SHP77 treated with DMSO at 0.1 percent for 48 hours (cell line): Measurements from ENCODE around the gene LGR6.

Experiments
- DNase-seq: peaks from one replicate; lab custom pipeline; 2025; lab: John Stamatoyannopoulos, UW

The LGR6 gene

DNA sequence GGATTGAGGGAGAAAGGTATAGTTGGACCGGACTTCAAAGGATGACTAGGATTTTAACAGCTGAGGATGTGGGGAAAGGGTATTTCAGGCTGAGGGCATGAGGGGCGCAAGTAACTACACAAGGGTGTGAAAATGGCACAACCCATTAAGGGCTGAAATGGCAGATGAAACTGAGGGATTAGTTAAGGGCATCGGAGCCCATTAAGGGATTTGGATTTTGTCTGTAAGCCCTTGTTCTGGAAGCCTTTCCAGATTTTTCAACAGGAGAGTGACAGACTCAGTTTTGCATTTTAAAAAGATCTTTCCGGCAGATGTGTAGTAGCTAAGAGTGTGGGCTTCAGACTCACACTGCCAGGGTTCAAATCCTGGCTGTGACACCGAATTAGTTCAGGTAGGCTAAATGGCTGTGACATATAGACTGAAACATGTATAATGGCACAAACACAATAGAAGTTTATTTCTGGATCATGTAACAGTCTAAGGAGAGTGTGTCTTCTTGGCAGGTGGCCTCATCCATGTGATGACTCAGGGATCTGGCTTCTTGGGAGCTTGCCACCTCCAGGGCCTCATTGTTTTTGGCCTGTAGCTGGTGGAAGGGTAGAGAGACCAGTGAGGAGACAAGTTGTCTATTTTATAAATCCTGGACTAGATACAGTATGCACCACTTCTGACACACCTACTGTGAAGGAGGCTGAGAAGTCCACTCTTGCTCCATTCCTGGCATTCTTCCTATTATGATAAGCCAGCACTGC lies 98.5 kb downstream of the LGR6 start:
- no peak for DNase-seq

DNA sequence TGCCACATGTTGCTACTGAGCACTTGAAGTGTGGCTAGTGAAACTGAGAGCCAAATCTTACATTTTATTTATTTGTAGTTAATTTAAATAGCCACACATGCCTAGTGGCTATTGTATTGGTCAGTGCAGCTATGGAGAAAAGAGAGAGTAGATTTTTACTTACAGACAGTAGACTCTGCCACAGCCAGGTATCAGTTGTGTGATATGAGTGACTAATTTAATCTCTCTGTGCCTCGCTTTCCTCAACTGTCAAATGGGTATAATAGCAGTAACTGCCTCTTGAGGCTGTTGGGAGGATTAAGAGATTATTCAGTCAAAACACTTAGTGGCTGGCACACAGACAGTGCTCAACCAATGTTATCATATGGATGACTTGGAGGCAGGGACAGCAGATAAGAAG lies 99.2 kb downstream of the LGR6 start:
- no peak for DNase-seq

DNA sequence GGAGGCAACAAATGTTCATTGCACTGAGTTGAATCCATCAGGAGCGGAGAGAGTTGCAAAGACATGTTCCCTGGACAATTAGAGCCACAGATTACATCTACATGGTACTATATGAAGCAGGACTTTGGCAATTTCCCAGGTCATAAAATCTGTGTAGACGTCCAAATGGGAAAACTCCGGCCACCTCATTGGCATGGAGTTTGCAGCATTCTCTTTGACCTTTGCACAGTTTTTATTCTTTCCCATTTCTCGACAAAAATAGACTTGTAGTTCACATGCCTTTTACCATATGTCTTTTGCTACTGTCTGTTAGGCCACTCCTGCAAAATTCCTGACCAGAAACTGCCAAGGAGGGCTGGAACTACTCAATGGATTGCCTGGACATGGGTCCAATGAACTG lies 100.0 kb downstream of the LGR6 start:
- DNase-seq: no peak

DNA sequence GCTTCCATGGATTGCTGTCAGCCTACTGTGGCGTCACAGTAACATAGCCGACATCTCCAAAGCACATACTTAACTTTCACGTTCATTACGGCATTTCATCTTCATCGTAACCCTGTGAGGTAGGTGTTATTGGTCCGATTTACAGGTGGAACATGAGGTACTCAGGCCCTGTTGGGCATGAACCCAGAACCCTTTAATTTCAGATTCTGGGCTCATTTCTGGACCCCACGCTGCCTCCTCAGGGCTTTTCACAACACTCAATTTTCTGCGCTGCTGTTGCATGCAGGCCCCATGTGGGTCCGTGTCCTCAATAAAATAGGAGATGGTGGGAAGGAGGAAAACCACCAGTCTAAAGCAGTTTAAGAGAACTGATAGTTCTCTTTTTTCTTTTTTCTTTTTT lies 108.6 kb downstream of the LGR6 start:
- DNase-seq: no peak

DNA sequence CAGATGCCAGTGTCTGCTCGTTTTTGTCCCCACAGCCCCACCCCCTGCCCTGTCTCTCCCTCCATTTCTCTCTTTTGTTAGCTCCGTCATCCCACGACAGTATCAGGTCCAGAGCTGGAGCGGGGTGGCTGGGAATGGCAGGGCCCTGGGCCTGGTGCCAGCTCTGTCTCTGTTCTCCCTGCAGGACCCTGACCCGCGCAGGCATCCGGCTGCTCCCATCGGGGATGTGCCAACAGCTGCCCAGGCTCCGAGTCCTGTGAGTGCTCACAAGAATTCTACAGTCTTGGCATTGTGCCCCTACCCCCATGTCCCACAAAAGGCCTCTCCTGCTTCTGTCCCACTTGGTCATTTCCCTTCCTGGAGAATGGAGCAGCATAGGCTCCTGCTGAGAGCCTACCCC lies 110.8 kb downstream of the LGR6 start:
- no peak for DNase-seq

DNA sequence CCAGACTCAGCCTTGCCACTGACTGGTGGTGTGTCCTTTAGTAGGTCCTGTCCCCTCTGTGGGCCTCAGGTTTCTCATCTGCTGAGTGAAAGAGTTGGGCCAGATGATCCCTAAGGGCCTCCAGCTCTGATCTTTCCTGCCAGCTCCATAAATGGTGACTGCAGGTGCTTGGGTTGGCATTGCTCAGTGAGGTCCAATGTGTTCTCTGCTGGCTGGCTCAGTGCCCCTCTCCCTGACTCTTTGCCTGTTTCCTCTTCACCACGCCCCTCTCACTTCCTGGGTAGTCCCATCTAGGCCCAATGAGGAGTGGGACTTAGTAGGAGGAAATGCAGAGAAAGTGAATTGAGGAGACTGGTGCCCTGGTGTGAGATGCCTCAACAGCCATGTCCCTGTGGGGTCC lies 111.6 kb downstream of the LGR6 start:
- DNase-seq: no peak

DNA sequence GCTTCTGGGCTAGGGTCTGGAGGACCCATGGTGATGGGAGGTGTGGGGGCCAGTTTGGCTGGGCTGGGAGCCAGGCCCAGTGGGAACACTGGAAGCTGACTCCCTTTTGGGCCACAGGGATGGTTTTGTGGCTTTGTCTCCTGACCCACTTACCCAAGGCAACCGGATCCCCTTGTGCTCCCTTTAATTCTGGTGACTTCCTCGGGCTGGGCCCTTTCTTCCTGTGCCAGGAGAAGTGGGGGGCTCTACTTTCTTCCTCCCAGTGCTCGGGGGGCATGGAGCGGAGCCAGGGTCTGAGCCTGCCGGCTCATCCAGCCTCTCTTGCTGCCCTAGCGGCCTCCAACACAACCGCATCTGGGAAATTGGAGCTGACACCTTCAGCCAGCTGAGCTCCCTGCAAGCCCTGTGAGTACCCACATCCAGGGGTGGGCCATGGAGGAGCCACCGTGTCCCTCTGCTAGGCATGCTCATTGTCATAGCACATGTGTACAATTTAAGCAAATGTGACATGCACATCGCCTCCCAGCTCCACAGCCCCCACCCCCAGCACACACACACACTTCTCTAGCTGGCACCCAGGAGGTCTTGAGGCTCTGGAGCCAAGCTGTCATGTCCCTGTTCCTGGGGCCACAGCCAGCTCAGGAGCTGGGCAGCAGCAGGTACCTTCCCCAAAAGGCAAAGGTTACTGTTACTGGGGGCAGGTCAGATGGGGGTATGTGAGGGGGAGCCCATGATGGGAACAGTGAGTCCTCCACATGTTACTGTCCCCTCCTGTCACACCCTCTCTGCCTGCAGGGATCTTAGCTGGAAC lies 113.1 kb downstream of the LGR6 start:
- DNase-seq: no peak

DNA sequence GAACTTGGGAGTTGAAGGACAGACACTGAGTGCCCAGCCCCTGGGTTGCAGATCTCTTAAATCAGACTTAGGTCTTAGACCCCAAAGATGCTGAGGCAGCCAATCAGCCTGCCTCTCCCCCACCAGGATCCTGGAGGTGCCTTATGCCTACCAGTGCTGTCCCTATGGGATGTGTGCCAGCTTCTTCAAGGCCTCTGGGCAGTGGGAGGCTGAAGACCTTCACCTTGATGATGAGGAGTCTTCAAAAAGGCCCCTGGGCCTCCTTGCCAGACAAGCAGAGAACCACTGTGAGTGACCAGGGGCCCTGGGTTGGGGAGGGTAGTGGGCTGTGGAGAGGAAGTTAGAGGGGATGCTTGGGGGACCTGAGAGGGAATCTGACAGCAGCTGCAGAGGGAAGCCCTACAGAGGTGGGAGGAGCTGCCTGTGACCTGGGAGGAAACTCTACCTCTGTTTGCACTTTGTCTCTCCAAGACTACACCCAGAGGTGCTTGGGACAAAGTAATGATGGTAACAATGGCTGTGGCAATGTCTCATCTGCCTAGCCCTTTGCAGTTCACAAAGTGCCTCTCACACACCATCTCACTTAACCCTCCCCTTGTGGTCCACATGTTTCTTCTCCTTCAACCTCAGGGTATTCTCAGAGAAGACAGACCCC lies 116.6 kb downstream of the LGR6 start:
- no peak for DNase-seq

DNA sequence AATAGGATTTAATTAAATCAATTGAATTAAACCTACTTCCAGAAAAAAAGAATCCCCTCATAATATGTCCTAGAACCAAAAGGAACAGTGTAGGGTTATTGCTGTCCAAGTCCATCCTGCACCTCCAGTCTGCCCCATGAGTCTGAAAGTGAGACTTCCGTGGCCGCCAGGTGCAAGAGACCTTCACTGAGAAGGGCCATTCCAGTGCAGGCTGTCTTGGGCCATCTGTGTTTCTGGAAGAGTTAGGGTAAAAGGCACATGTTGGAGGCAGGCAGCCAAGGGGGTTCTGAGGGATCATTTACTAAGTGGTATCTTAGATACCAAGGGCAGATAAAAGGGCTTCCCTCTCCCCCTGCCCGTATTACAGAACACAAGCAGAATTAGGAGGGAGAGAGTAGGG lies 117.1 kb downstream of the LGR6 start:
- DNase-seq: no peak

DNA sequence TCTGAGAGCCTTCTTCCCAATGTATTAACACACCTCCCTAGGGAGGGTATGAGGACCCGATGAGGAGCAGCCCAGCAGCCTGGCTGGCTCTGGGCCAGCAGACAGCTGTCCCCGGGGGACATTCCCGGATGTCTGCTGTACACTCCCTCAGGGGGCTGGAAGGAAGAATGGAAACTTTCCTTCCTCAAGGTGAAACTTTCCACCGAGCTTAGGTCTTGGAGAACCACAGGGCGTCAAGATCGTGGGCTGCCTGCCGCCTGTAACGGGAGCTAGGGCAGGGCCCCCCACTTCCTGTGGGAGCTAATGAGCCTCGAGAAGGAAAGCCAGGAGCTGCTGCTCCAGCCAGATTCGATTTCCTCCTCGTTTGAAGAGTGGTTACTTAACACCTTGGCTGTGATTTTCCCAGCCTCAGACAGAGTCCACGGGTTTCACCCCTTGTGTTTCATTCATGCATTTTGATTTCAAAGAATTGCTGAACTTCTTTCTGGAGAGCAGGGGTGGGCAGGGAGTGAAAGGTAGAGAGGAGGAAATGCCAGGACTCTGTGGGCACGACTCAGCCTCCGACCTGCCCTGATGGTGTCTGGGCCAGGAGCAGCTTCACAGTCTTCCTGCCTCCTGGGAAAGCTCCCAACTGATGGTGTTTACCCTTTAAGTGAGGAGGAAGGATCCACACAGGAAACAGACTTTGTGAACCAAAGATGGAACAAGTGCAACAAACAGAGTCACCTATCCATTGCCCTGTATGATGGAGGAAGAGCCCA lies 118.5 kb downstream of the LGR6 start:
- DNase-seq: no peak

DNA sequence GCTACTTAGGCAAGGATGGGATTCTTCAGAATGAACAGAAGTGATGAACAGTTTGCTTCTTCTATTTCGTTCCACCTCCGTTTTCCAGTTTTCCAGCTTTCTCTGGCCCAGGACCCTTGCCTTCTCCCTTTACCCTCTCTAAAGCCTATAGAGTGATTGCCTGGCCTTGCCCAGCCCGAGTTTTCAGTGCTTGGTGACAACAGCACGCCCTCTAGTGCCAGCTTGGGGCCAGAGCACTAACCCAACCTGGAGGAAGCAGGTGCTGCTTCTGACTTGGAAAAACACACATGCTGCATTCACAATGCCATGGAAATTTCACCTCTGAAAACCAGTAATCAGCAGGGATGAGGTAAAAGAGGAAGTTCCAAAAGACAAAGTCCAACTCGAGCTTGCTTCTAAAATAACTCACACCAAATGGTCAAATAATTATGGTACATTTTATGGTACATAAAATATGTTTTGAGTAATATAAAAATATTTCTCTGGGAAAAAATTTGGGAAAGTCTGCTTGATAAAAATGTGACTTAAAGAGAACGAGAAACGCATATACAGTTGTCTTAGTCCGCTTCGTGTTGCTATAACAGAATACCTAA lies 122.1 kb downstream of the LGR6 start:
- DNase-seq: peak; percentile 77

DNA sequence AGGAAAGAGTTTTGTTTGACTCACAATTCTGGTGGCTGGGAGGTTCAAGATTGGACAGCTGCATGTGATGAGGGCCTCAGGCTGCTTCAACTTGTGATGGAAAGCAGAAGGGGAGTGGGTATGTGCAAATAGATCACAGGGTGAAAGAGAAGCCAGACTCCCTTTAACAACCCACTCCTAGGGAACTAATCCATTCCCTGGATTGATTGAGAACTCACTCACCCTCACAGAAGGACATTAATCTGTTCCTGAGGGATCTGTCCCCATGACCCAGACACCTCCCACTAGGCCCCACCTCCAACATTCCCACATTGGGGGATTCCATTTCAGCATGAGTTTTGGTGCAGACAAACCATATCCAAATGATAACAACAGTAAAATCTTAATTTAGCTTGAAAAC lies 122.6 kb downstream of the LGR6 start:
- DNase-seq: no peak

DNA sequence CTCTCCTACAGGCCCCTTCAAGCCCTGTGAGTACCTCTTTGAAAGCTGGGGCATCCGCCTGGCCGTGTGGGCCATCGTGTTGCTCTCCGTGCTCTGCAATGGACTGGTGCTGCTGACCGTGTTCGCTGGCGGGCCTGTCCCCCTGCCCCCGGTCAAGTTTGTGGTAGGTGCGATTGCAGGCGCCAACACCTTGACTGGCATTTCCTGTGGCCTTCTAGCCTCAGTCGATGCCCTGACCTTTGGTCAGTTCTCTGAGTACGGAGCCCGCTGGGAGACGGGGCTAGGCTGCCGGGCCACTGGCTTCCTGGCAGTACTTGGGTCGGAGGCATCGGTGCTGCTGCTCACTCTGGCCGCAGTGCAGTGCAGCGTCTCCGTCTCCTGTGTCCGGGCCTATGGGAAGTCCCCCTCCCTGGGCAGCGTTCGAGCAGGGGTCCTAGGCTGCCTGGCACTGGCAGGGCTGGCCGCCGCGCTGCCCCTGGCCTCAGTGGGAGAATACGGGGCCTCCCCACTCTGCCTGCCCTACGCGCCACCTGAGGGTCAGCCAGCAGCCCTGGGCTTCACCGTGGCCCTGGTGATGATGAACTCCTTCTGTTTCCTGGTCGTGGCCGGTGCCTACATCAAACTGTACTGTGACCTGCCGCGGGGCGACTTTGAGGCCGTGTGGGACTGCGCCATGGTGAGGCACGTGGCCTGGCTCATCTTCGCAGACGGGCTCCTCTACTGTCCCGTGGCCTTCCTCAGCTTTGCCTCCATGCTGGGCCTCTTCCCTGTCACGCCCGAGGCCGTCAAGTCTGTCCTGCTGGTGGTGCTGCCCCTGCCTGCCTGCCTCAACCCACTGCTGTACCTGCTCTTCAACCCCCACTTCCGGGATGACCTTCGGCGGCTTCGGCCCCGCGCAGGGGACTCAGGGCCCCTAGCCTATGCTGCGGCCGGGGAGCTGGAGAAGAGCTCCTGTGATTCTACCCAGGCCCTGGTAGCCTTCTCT lies 124.6 kb downstream of the LGR6 start:
- DNase-seq: no peak

DNA sequence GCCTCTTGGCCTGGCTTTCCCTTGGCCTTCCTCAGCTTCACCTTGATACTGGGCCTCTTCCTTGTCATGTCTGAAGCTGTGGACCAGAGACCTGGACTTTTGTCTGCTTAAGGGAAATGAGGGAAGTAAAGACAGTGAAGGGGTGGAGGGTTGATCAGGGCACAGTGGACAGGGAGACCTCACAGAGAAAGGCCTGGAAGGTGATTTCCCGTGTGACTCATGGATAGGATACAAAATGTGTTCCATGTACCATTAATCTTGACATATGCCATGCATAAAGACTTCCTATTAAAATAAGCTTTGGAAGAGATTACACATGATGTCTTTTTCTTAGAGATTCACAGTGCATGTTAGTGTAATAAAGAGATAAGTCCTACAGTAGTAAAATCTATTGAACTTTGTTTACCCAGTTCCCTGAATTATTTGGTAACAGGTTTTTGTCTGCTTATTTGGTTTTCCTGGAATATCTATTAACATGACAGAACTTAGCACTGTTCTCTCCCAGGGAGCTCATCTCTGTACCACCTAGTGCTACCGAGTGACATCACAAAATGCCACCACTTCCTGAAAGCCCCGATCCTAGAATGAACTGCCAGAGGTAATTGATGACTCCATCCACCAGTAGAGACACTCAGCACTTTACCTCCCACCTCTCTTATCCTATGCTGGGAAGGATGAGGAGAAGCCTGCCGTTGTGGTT lies 125.9 kb downstream of the LGR6 start:
- no peak for DNase-seq

DNA sequence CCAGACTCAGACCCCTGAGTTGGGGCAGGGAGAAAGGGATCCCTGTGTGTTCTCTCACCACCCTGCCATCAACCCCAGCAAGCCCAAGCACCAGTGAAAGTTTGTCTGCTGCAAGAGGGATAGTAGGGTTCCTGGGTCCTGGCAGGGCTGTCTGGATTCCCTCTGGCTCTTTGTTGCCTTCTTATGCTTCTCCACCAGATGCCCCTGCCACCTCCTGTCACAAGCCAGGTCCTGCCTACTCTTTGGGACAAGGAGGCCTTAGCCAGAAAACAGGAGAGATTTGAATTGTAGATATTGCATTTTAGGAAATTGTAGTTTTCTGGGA lies 126.4 kb downstream of the LGR6 start:
- DNase-seq: no peak

DNA sequence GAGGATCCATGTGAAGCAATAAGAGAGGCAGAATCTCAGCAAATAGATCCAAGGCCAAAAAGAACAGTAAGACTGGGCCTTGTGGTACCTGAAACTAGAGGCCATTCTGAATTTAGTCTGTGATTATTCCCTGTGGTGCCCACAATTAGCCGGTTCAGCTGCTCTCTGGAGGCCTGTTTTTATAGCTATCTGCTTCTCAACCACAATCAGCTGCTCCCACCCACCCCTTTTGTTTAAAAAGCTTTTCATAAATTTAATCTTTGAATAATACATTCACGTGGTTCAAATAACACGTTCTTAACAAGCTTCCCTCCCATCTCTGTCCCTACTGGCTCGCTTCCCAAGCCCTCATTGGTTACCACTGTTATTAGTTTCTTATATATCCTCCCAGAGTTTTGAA lies 130.1 kb downstream of the LGR6 start:
- no peak for DNase-seq

DNA sequence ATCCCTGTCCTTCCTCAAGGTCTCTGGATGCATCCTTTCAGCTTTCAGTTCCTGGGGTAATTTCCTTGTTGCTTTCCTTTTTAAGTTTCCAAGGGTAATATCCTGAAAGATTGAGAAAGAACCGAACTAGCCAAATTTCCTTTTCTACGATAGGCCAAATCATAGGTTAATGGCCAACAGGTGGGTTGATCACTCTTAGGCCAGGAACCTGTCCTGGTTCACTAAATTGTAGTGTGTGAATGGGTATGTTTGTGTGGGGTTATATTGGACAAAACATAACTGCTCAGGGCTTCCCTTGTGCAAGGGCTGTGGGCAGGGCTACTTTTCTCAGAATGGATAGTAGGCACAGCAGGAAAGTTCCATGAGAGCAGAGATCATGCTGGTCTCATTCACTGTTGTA lies 131.0 kb downstream of the LGR6 start:
- no peak for DNase-seq

DNA sequence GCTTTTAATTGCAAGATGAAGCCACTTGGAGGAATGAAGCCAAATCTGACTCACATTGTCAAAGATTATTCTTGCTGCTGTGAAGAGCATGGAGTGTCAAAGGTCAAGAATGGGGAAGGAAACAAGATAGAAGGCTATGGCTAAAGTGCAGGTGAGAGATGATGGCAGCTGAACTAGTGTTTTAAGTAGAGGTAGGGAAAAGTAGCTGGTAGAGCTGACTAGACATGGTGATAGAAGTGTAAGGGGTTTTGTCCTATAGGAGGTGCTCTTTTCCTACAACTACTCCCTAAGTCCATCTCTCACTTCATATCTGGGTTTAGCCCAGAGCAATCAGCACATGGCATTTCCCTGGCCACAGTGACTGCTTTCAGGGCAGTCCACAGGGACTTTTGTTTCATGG lies 136.3 kb downstream of the LGR6 start:
- no peak for DNase-seq

DNA sequence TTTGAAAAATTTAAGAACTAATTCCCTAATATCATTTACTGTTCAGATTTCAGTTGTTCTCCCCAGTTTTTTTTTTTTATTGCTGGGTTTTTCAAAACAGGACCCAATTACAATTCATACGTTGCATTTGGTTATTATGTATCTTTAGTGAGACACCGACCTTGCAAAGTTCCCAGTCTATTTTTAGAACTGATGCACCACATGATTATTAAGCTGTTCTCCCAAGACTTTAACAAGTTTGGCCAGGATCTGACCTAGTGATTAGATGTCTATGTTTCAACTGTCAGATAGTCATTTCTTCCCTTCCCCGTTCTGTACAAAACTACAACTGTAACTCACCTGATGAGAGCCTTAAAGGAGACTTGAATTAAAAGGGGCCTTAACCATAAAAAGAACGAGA lies 140.3 kb downstream of the LGR6 start:
- DNase-seq: no peak

DNA sequence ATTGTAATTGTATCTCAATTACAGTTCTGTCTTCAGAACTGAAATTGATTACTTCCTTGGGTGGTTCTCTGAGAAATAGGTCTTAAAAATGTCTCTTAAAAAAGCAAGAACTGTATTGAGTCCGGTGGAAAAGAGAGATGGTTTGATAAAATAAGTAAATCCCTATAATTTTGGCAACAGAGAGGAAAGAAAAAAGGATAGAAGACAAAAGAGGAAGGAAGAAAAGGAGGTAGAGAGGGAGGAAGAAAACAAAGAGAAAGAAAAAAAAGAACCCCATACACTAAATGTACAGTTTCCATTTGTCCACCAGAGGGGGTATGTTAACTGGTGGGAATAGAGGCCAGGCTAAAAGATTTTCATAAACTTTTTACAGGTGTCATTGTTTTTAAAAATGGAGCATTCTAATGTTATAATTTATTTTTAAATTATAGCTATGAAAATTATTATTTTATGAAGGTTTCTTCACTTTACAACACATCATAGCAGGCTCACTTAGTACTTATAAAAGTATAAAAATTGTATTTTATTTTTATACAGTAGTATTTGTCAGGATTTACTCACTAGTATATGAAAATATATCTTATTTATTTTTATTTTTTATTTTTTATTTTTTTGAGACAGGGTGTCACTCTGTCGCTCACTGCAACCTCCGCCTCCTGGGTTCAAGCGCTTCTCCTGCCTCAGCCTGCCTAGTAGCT lies 150.2 kb downstream of the LGR6 start:
- no peak for DNase-seq
